Measurements from ENCODE around the gene ADAM12. TPM values are rescaled to one million over a fixed set of nuclear protein-coding genes. Genes with fewer than 3 reads are reported as not detected.
A peak's percentile ranks its signal among the peaks of the same experiment; 100 is the strongest.
"Not testable (repeated sequence)": the region's sequence is repeated elsewhere in the genome, so short reads cannot be mapped to it uniquely, and the experiment has no call there.

ADAM12 gene
- total RNA-seq, 1 experiment from 2014 or later = 33.8 TPM

DNA sequence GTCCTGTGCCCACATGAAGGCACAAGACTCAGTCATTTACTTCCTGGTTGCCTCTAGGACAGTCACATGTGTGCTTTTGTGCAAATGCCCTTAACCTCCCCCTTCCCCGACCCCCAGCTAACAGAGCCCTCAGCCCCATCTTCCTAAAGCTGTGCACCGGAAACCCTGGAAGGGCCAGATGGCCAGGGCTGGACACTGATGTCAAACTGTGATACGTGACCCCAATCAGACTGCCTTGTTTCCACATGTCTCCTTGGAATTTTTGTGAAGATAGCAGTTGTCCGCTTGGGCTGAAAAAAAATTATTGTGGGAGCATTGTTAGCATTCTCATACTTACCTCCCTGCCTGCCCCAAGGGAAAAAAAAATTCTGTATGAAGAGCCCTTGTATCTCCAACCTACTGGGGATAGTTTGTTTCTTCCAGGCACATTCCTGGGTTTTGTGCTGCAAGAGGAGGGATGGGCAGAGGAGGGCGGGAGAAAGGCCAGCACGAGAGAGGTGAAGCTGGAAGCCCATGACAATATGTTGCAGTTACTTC, 17.0 kb upstream of the ADAM12 start:
- no peak for DNase-seq (ENCODE audit: low read depth)

DNA sequence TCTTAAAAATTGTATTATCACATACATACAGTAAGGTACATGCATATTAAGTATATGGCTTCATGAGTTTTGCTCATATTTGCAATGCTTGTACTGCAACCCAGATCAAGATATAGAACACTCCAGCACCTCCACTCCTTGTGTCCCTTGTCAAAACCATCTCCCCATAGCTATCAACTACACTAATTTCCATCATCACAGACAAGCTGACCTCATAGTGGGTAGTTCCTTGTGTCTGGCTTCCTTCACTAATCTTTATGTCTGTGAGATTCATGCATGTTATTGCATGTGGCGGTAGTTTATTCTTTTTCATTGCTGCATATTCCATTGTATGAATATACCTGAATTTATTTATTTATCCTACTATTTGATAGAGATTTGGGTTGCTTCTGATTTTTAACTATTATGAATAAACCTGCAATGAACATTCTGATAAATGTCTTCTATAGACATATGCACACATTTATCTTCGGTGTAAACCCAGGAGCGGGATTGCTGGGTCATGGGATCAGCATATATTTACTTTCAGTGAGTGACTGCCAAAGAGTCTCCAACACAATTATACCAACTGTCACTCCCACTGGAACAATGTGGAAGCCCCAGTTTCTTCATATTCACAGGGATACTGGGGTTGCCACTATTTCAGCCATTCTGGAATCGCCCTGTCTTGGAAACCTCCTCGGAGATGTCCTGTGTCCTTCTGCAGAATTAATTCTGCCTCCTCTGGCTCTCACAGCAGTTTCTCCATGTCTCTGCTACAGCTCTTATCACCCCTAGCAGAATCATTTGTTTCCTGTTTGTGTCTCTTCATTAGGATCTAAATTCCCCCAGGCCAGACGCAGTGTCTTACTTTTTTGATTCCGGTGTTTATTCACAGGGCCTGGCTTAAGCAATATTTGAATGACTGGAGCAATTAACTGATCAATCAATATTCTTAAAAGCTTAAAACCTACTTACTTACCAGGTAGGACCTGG, 14.7 kb upstream of the ADAM12 start:
- no peak for DNase-seq (ENCODE audit: low read depth)

DNA sequence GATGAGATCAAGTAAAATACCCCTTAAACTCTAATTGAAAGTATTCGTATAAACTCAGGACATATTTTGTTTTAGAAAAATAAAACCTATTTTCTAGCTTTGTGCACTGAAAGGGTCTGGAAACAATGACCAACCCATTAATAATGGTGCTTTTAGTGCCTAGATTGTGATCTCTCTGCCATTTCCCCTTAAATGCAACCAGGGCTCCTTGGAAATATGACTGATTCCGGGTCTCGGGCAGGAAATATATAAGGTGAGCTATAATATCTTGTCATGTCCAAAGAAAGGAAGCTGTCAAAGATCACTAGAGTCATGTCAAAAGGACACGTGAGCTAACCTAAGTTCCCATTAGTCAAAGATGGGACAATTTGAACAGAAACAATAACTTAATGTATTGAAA, 12.4 kb upstream of the ADAM12 start:
- no peak for DNase-seq (ENCODE audit: low read depth)

DNA sequence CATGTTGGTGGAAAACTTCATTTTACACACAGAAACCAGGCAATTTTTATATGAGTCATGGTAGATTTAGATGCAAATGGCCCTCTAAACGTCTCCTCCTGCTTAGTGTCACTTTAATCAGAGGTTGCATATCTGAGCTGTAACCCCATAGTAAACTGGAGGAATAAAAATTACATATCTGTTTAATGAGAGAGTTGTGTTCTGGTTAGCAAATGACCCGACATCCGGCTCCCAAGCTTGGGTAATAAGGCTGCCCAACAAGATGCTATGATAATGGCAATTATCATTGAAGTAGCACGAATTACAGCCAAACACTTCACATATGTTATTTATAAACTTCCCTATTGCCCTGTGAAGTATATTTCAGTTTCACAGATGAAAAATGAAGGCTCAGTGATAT, 10.6 kb upstream of the ADAM12 start:
- DNase-seq (ENCODE audit: low read depth) = no peak

DNA sequence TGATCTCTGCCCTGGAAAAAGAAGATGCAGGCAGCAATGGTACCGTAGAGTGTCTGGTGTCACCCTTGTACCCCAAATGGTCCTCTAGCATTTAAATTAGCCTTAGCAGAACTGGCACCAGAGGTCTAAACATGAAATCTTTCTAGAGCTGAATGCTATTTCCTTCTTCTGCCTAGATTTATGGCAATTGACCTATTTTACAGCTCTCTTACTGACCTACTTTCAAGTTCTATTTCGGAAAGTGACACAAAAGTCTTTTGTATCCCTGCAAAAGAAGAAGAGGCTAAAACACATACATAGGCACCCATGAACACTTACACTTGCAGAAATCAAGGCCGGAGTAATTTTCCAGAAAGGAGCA, 10.1 kb upstream of the ADAM12 start:
- no peak for DNase-seq (ENCODE audit: low read depth)

DNA sequence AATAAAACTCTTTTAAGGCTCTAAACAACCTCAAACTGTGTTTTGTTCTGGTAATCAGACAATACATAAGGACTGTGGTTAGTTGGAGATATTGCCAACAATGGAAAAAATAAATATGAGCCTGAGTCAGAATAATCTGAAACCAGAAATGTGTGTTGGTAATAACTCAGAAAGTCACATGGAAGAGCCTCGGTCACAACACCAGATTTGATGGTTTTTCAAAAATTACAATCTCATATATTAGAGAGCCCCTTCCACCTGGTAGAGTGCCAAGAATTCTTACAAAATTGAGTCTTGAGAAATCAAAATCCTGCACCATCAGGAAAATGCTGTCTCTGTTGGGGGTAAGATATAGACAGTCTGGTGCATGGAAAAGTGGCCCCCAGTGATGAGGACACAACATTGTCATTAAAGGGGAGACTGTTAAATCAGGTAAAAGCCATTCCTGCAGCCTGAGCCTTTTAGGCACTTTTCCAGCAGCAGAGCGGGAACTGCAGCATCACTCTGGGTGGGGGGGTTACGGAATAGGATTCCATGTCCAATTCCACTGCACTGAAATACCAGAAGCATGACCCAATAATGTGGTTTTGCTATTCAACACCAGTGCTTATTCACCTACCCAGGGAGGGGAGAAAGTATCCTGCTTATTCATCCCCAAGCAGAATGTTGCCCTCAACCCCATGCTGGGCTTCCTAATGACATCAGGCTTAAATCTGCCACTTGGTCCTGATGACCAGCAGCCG, 9.5 kb upstream of the ADAM12 start:
- DNase-seq (ENCODE audit: low read depth) = peak; percentile 94

GRCh38 chr10:126397156-126397555, 8.9 kb upstream of the ADAM12 start:
- DNase-seq (ENCODE audit: low read depth) = no peak

DNA sequence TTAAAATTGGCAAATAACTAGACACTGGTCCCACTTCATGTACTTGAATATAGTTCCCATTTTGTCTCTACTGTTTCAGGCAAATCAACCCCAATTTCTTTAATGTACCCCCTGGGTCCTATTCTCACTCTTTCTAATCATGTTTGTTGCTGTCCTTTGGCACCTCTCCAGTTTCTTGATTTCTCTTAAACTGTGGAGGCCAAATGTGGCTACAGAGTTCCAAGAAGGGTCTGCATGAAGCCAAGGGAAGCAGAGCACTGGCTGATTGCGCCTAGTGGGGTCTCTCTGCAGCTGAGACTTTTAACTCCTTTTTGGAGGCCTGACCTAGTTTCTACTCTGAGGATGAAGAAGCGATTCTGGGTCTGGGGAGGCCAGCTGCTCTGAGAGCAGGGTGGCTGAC, 6.7 kb upstream of the ADAM12 start:
- no peak for DNase-seq (ENCODE audit: low read depth)

GRCh38 chr10:126393076-126393475, 4.8 kb upstream of the ADAM12 start:
- DNase-seq (ENCODE audit: low read depth) = no peak

GRCh38 chr10:126392469-126392868, 4.2 kb upstream of the ADAM12 start:
- DNase-seq (ENCODE audit: low read depth) = no peak

DNA sequence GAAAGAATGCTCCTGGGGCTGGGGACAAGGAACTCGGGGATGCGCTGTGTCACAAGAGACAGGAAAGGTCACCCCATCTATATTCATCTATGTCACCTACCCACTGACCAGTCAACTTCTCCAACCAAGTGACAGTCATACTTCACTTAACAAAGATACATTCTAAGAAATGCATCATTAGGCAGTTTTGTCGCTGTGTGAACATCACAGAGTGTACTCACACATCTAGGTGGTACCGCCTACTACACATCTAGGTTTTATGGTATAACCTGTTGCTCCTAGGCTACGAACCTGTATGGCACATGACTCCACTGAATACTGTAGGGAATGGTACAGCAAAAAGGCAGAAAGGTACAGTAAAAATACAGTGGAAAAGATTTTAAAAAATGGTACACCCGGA, 3.8 kb upstream of the ADAM12 start:
- DNase-seq (ENCODE audit: low read depth) = no peak

DNA sequence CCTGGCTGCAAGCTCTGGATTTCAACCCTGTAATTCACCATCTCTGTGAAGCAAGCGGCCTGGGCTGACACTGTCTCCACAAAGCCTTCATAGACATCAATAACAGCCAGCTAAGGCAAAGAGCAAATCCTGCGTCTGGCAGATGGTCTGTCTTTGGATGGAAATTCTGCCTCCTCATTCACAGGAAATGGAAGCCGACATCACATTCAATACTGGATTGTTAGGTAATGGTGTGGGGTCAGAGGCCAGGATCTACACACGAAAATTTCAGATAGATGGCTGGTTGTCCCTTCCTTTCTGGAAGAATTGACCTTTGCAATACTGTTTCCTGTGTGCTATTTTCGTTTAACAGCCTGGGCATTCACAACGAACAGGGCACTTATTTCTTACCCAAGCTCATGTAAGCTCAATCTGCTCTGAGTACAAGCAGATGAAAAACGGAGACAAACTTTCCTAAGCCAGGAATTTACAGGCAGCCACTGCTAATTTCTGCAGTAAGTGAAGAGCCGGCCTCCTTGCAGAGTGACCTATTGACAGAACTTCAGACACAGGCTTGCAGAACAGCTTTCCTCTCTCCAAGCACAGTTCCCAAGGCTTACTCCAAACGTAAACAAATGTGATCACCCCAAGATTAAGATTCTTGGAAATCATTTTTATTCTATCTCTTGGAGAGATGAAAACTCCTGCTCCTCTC, 3.1 kb upstream of the ADAM12 start:
- no peak for DNase-seq (ENCODE audit: low read depth)

DNA sequence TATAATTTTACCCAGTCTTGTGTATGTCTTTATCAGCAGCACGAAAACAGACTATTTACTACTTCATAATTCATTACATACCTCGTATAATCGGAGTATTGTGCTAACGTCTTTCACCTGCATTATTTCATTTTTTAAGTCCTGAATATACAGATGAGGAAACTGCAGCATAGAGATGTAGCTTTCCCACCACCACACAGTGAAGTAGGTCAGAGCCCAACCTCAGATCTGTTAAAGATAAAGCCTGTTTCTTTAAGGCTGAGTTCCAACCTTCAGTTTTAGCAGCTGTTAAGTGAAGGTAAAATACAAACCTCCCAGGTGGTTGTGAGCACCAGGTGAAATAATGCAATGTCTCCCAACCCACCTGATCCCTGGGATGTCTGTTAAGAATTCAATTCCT, 2.0 kb upstream of the ADAM12 start:
- no peak for DNase-seq (ENCODE audit: low read depth)

DNA sequence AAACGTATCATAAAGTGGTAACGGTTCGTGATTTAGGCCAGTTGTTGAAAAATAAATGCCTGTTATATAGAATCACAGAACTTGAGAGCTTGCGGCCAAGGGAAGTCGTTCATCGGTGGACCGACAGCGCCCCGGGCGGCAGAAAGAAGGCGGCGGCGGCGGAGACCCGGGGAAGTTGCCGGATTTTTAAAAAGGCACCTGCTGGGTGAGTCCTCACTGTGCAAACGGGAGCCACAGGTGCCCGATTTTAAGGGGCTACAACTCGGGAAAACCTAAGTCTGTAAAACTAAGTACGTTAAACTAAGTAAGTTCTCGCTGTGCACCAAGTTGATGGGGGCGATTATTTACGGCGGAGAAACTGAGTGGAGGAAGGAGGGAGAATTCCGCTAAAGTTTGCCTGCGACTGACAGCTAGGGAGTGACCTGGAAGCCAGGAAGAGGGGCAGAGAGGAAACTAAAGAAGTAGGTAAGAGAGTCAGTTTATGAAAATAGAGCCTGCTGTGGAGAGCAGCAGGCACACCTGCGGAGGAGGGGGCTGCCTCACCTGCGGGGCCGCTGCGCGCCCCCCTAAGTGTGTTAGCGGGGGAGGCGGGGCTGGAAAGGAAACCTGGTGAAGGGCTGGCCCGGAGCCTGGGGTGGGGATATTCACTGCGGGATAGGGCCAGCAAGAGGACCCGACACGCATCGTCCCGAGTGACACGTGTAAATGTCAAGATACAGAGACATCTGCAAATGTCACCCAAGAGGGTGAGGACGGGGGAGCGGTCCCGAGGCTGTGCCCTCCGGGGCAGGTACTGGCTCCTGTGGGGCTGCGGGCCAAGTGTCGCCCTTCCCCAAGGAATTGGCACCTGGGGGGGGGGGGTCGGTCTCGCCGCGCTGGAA, 996 bp downstream of the ADAM12 start:
- DNase-seq (ENCODE audit: low read depth) = peak; percentile 82

DNA sequence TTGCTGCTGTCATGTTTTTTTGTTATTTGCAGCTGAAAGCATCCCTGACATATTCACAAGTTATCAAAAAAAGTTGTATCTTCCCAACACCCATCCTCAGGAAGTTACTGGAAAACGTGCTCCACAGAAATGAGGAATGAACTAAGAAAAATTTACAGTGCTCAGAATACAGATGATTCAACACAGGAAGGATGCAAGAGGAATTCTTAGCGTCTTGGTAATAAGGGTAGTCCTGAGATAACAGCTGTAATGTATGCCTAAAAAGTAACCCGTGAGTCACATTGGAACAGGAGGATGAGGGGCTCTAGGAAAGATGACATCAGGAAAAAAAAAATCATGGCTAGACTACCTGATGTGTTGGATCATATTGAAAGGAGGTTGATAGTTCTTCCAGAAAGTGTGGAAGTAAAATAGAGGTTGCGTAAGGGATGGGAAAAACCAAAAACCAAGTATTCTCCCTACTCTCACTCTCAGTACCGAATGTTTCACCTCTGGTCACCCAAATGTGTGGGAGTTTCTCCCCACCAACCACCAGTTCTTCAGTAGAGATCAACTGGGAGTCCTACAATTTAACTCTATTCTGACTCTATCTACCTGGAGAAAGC, 3.9 kb downstream of the ADAM12 start:
- DNase-seq (ENCODE audit: low read depth) = peak; percentile 58

DNA sequence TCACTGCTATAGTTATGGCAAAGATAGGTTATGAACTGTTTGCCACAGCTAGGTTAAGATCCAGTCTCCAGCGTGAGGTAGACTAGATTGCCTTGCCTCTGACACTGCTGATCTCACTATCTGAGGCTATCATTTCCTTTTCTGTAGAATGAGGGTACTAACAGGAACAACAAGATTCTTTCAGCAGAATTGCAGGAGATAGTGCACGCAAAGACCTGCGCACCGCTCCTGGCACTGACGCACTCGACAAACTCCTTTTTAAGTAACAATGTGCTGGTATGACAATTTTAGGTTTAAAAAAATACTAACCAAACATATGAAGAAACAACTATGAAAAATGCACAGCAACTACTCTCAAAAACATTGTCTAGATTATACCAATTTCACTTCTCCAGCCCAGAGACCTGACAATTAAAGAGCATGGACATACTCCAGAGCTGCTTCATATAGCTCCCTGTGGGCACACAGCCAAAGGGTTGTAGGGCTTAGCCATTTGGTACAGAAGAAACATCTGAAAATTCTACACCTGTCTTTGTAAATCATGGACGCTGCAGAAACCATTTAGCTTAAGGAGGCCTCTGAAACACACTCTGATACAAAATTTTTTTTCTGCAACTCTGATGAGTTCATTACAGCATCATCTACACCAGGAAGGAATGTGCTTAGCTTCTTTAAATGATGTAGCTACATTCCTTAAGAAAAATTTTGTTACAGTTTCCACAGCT, 7.8 kb downstream of the ADAM12 start:
- no peak for DNase-seq (ENCODE audit: low read depth)

DNA sequence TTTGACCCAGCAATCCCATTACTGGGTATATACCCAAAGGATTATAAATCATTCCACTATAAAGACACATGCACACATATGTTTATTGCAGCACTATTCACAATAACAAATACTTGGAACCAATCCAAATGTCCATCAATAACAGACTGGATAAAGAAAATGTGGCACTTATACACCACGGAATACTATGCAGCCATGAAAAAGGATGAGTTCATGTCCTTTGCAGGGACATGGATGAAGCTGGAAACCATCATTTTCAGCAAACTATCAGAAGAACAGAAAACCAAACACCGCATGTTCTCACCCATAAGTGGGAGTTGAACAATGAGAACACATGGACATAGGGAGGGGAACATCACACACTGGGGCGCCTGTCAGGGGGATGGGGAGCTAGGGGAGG, 9.1 kb downstream of the ADAM12 start:
- DNase-seq (ENCODE audit: low read depth) = not testable (repeated sequence)

GRCh38 chr10:126376956-126377355, 11.3 kb downstream of the ADAM12 start:
- peak; percentile 47 for DNase-seq (ENCODE audit: low read depth)

- peak; percentile 33 for DNase-seq (ENCODE audit: low read depth)
These were observed 12.2 kb downstream of the ADAM12 start for GRCh38 chr10:126375926-126376554.

GRCh38 chr10:126375299-126375698, 13.0 kb downstream of the ADAM12 start:
- no peak for DNase-seq (ENCODE audit: low read depth)
